ENCODE measurements around the gene TACR1.
"Not testable (repeated sequence)": the region's sequence is repeated elsewhere in the genome, so short reads cannot be mapped to it uniquely, and the experiment has no call there.

The TACR1 gene, protein sequence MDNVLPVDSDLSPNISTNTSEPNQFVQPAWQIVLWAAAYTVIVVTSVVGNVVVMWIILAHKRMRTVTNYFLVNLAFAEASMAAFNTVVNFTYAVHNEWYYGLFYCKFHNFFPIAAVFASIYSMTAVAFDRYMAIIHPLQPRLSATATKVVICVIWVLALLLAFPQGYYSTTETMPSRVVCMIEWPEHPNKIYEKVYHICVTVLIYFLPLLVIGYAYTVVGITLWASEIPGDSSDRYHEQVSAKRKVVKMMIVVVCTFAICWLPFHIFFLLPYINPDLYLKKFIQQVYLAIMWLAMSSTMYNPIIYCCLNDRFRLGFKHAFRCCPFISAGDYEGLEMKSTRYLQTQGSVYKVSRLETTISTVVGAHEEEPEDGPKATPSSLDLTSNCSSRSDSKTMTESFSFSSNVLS

DNA sequence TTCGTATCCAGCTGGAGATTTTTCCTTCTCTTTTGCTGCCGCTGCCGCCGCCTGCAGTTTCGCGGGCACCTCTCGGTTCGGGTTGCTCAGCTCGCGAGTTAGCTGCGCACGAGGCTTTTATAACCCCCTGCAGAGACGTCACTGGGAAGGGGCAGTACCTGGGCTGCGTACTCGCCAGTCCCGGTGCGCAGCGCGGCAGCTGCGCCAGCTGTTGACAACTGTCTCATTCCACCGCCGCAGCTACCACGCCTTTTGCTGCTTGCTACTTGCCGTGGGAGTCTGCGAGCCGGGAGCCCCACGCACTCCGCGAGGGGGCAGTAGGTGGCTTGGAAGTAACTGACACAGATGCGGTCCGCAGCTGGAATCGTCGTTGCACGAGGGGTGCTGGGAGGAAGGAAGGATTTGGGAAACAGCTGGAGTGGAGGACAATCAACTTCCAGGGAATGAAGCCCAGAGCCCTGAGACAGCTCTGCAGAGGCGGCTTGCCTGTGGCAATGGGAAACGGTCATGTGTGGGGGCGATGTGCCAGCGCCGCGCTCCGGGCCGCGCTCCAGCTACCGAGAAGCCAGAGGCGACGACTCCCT lies at the start of gene TACR1:
Gene TACR1 (minus strand): TSS at position 93 of the 584 bp plus-strand sequence. CDS start 586 bp downstream, outside the sequence.
- peak; percentile 76 for DNase-seq (ENCODE audit: low read depth, low spot score)

DNA sequence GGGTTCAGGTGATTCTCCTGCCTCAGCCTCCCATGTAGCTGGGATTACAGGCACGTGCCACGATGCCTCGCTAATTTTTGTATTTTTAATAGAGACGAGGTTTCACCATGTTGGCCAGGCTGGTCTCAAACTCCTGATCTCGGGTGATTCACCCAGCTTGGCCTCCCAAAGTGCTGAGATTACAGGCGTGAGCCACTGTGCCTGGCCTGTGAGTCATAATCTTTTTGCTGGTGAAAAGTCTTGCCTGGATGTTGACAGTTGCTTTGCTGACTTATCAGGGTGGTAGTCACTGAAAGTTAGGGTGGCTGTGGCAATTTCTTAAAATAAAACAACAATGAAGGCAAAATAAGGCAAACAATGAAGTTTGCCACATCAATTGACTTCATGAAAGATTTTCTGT lies 49.3 kb upstream of the TACR1 start:
- not testable (repeated sequence) for DNase-seq (ENCODE audit: low read depth, low spot score)

DNA sequence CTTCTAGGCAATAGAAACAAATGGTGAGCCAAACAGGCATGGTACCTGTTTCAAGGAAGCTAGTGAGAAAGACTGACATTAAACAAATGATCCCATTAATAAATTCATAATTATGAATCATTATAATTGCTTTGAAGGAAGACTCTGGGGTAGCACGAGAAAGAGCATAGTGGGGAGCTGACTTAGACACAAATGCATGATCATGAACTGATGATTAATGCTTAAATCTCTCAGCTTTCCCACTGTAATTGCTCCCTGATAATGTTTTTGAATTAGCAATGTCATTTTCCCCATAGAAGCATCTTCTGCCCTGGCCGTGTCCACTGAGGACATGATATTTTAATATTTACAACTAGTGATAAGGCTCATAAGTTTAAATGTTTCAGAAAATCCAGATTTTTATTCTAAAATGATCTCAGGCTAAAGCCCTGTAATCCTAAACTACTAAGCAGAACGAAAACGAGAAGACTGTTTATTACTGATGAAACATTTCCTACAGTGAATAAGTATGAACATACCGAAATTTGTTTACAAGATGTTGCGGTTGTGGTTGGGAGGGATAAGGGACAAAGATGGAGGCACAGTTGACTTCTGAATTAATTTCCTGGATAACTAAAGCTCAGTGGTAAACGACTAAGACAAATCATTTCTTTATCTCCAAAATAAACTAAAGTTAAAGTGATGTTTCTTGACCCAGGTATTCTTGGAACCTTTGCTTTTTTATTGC lies 47.3 kb upstream of the TACR1 start:
- DNase-seq (ENCODE audit: low read depth, low spot score), result no peak

DNA sequence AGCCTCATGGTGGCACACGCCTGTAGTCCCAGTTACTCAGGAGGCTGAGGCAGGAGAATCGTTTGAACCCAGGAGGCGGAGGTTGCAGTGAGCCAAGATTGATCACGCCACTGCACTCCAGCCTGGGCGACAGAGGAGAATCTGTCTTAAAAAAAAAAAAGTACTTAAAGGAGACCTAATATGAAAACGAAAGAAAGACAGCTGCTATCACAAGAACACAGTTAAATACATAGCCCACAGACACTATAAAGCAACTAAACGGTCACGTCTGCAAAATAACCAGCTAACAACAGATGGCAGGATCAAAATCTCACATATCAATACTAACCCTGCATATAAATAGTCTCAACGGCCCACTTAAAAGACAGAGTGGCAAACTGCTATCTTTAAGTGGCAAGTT lies 43.9 kb upstream of the TACR1 start:
- DNase-seq (ENCODE audit: low read depth, low spot score), result no peak

DNA sequence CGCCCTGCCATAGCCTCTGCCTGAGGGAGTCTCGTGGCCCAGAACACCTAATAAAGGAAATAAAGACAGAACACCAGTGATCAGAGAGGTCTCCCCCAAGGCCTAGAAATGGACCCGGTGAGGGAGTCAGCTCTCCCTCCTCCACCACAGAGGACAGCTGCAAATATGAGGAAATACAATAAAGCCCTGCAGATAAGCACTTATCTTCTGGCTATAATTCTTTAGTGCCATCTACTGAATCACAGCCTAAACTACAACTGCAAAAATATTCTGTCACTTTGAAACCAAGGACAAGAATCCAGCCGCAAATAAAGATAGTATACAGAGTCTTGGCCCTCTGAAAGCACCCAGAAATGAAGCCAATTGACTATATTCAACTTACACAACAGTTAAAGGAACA lies 42.4 kb upstream of the TACR1 start:
- DNase-seq (ENCODE audit: low read depth, low spot score), result no peak

DNA sequence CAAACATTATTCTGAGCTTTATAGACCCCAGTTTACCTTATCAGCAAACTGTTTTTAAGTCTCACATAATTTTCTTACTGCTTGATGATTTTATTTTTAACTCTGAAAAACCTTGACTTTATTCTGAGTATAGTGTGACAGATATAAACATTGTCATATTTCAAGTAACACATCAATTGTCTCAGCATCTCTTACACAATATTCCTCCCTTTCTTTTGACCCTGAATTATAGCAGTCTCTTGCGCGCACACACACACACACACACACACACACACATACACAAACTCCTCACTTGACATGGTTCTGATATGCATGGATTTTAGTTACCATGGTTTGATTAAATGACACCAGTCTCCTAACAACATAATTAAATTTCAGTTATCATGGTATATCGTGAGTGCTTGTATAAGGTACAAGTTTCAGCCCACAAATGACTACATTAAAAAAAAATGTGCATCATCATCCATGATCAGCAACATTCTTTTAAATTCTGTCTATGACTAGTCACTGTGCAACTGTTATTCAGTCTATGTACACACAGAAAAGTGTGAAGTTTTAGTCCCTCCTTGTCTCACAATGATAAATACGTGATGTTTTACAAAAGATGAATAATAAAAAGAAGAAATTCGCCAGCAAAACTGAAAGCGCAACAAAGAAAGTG lies 39.5 kb upstream of the TACR1 start:
- DNase-seq (ENCODE audit: low read depth, low spot score), result peak; percentile 17

DNA sequence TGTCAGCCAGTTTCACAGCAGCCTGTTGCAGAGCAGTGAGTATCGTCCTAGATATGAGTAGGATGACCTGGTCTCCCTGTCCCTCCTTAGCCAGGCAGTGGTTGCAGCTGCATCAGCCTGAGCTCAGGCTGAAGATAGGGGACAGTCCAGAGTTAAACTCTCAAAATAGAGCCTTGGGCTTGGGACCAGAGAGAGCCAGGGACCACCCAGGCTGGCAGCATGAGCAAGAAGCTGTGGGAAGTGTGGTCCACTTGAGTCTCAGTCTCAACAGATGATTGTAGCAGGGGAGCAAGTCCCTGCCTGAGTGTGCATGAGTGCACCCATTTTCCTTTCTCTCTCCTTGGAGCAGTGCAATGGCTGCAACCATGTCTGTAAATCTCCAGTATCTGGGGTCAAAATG lies 38.0 kb upstream of the TACR1 start:
- DNase-seq (ENCODE audit: low read depth, low spot score), result no peak

DNA sequence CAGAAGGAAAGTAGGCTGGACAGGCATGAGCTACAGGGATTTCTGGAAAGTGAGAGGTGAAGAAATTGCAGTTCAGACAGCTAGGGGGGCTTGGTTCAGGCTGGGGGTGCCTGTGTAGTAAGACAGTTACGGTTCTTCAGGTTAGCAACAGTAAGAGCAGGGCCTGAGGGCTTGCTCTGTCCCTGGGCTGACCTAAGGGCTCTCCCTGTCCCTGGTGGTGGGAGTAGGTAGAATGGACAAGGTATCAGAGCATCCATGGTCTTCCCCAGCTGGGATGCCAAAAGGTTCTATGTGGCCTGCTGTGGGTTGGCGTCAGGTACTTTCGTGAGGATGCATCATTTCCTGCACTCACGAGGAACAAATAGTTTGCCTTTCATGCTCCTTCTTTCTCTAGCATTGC lies 34.6 kb upstream of the TACR1 start:
- DNase-seq (ENCODE audit: low read depth, low spot score), result no peak

DNA sequence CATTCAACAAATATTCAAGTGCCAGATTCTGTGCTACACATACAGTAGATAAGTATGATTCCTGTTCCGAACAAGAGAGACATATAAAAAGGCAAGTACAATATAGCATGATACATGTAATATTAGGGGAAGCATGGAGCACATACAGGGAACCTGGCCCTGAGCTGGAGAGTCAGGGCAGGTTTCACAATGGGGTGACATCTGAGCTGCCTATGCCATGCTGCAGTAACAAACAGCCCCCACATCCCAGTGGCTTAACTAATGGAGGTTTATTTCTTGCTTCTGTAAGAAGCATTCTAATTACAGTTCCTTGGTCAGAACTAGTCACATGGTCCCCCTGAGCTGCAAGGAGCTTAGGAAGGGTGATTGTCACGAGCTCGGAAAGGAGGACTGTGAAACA lies 27.3 kb upstream of the TACR1 start:
- no peak for DNase-seq (ENCODE audit: low read depth, low spot score)

DNA sequence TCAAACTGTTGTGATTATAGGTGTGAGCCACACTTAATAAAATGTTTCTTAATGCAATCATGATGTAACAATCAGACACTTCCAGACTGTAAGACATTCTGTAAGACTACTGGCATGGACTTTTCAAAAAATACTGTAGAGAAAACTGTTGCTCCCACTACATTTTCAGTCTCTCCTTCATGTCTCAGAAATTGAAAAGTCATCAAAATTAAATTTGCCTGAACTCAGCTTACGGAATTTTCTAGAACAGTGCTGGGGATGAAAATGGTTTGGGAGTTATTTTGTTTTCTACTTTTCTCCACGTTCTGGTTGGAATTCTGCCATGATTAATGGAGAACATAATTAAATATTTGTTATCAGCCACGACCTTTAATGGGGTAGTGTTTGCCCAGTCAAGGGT lies 26.8 kb upstream of the TACR1 start:
- no peak for DNase-seq (ENCODE audit: low read depth, low spot score)

DNA sequence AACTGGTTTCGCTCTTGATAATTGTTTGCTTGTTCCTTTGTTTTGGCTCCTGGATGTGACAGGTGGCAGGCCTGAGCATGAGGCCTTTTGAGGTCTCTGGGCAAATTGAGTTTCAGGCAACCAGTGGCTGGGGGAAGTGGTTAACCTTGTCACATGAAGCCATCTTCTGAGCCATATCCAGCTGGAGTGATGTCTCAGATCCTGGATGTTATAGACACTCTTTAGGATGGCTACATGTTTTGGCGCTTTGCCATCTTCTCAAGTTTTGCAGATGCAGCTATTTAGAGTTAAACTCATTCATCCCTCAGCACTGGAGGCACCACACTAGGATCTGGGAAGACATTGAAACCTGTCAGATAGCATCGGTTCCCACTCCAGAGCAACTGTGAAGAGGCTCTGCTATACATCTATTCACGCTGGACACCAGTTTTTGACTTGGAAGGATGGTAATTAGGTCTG lies 25.3 kb upstream of the TACR1 start:
- no peak for DNase-seq (ENCODE audit: low read depth, low spot score)

DNA sequence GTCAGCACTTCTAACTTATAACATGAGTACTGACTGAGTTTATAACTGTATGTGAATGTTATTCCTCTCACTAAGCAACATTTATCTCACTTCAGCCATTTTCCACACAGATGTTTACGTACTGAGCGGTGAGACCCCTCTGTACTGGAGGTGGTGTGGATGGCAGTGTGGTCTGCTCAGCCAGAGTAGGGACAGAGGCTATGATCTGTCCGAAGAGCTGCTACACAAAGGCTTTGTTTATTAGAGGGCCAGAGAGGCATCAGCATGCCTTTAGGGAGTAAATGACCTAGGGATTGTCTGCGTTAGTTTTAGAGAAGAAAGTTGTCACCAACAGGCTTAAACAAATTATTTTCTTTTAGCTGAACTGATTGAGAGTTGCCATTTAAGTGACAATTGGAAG lies 23.2 kb upstream of the TACR1 start:
- DNase-seq (ENCODE audit: low read depth, low spot score), result no peak

DNA sequence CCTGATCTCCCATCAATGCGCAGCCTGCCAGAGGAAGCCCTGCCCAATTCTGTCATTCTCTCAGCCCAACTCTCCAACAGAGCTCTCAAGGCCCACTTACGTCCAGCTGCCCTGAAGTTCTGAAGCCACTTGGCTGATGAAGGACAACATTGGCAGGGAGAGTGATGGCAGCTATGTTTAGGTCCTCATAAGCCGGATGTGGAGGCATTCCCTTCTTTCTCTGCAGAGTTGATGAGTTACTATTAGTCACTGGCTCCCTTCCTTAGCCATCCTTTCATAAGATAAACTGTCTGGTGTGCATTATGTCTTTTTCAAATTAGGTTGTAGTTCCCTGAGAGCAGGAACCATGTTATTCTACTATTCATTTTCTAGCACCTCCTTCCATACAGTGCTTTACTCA lies 22.5 kb upstream of the TACR1 start:
- DNase-seq (ENCODE audit: low read depth, low spot score), result peak; percentile 17

DNA sequence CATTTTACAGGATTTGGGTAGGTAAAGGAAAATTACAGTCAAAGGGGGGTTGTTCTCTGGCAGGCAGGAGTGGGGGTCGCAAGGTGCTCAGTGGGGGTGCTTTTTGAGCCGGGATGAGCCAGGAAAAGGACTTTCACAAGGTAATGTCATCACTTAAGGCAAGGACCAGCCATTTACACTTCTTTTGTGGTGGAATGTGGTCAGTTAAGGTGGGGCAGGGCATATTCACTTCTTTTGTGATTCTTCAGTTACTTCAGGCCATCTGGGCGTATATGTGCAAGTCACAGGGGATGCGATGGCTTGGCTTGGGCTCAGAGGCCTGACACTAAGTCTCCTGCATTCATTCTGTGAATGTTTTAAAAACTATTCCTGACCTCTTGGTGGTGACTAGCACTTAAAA lies 19.9 kb upstream of the TACR1 start:
- DNase-seq (ENCODE audit: low read depth, low spot score), result not testable (repeated sequence)

DNA sequence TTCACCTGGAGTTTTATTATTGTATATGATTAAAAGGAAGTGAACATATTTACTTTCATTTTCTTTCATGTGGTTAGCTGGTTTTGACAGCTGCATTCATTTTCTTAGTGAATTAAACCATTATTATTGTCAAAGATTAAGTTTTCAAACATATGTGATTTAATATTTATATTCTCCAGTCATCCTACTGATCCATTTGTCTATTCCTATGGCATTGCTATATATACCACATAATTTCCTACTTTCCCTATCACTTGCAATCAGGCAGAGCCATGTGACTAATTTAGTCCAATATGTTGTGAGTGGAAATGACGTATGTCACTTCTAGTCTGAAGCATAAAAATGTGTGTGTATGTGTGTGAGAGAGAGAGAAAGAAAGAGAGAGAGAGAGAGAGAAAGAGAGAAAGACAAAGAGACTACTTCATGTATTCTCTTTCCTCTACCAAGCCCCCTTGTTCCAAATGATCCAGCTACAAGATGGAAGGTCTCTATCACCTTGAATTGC lies 12.0 kb upstream of the TACR1 start:
- no peak for DNase-seq (ENCODE audit: low read depth, low spot score)

DNA sequence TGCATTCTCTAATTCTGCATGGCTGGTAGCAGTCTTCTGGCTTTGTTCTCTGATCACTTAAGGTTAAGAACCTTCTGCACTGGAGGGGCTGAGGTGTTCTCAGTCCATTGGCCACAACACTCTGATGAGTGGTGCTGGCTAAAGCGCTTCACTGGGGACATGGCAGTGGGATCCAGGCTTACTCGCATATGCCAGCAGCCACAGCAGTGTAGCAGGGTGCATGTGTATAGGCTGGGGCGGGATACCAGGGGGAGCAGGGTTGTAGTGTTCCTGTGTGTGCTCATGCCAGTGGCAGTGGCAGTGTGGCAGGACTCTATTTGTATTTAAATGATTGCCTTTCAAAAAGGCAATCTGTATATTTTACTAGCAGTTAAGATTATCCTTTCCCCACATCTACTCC lies 11.1 kb upstream of the TACR1 start:
- DNase-seq (ENCODE audit: low read depth, low spot score), result no peak

DNA sequence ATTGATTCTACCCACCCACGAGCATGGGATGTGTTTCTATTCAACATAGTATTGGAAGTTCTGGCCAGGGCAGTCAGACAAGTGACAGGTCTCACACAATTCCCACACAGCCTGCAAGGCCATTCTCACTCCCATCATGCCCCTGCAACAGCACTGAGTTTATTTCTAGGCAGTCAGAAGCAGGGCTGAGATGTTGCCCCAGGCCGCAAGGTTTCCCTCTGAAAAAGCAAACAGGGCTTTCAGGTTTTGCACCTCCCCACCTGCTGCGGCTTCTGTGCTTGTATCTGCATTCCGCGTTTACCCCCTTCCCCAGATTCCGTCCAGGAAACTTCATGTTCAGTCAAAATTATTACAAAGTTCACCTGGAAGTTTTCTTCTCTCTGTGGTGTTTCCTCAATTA lies 9.4 kb upstream of the TACR1 start:
- no peak for DNase-seq (ENCODE audit: low read depth, low spot score)

DNA sequence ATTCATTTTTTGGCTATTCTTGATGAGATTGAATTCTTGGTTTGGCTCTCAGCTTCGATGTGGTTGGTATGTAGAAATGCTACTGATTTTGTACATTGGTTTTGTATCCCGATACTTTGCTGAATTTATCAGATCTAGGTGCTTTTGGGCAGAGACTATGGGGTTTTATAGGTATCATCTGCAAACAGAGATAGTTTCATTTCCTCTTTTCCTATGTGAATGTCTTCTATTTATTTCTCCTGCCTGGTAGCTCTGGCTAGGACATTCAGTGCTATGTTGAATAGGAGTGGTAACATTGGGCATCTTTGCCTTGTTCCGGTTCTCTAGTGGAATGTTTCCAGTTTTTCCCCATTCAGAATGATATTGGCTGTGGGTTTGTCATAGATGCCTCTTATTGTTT lies 5.5 kb upstream of the TACR1 start:
- no peak for DNase-seq (ENCODE audit: low read depth, low spot score)

DNA sequence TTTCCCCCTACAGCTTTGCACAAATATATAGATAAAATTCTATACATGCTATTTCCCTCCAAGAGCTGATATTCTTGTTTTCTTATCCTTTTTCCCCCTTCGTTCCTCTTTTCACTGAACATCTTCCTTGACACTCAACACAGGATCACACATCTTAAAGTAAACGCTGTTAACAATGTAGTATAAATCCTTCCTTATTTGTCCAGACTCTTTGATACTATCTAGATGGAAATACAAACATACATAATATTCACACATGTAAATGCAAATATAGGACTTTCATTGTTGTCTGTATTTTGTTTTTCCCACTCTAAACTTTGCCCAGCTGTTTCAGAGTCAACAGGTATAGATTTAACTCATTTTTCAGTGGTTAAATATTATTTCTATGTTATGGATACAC lies 3.0 kb upstream of the TACR1 start:
- no peak for DNase-seq (ENCODE audit: low read depth, low spot score)

DNA sequence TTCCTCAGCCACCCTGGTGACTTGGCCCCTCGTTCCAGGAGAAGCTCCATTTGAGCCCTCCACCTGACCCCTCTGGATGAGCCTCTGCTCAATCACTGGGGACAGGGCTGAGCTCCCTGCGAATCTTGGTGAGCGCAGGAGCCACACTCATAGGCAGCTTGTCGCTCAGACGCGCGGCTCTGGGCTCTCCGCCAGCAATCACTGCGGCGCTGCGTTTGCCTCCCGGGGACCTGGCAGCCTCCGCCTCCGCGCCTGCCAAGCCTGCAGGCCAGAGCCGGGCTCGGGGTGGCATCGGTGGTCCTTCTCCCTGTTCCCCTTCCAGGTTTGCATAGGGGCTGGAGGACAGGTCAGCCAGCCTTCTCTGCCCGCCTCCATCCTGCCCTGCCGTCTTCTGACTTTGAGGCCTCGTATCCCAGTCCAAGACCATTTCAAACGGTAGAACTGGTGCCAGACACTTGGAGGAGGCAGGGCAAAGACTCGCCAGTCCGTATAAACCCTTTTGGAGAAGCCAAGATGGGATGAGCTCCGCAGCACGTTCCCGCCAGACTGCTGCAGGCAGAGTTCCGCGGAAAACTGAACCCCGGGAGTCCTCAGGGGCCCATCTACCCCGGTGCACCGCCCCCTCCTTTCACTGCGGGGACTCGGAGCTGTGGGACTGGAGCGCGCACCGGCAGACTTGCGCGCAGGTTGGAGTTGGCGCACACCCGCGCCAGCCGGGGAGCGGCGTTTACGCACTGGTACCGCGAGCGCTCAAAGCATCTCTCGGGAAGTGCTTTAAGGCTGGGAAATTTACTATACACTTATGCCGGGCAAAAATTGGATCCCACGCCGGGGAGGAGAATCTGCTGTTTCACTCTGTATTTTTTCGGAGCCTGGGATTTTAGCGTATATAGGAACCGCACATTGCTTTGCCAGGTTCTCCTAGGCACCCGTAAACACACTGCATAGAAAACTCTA lies 1.1 kb upstream of the TACR1 start:
- peak; percentile 76 for DNase-seq (ENCODE audit: low read depth, low spot score)
